Left lobe of liver (tissue), 2 donors: ENCODE data around the gene SKP1. TPM values are rescaled to one million over a fixed set of nuclear protein-coding genes. Genes with fewer than 3 reads are reported as not detected.

Source experiments
- ATAC-seq: fragments of 200-7000 bp; cut with Tn5 transposase; one replicate; pipeline ENCODE4 v1.9.1; 2020; ENCODE audit warnings: mild to moderate bottlenecking, moderate library complexity
- DNase-seq: peaks from one replicate; pipeline ENCODE4 v3.0.0-alpha.2; 2020; ENCODE audit warnings: low spot score
- total RNA-seq: library from RNA; stranded (reverse); gene quantifications from one replicate; pipeline ENCODE4 v1.2.1, GENCODE V29; 2021
- donor health status: DM: no; HTN: no; CAD: no; lungs with moderate emphysema.
- donor health status: DM: no; HTN: yes; CAD: no.

Gene SKP1
- total RNA-seq, 1 donor from 2014 or later: 117 TPM

DNA sequence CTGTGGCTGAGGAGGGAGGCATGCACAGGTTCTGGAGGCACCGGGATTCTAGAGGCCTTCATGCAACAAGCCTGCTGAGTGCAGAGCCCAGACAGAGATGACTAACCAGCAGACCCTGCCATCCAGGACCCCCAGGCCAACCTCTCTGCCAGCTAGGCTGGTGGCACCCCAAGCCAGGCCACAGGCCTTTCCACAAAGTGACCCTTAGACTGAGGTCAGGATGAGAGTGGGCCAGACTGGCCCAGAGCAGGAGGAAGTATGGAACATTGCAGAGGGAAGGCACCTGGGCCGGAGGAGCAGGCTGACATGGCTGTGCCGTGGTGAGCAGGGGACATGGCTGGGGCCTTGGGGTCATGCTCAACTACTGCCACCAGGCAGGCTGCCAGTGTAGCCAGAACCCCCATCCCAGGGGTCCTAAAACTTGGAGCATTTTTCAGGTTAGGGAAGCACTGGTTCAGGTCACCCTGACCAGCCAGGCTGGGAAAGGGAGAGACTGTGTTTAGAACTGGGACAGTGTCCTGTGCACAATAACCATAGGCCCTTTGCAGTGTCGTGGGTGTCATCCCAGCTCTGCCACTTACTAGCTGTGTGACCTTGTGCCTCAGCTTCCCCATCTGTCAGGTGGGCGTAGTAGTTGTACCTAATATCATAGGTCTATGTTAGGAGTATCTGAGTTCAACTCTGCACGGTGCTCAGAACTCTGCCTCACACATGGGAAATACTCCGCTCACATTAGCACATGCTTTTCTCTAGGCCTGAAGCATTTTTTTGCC is 45.0 kb downstream of the SKP1 start:
- ATAC-seq (no peak), DNase-seq (no peak)

- DNase-seq (no peak), ATAC-seq (no peak)
These were observed 45.6 kb downstream of the SKP1 start for GRCh38 chr5:134131165-134131564.

DNA sequence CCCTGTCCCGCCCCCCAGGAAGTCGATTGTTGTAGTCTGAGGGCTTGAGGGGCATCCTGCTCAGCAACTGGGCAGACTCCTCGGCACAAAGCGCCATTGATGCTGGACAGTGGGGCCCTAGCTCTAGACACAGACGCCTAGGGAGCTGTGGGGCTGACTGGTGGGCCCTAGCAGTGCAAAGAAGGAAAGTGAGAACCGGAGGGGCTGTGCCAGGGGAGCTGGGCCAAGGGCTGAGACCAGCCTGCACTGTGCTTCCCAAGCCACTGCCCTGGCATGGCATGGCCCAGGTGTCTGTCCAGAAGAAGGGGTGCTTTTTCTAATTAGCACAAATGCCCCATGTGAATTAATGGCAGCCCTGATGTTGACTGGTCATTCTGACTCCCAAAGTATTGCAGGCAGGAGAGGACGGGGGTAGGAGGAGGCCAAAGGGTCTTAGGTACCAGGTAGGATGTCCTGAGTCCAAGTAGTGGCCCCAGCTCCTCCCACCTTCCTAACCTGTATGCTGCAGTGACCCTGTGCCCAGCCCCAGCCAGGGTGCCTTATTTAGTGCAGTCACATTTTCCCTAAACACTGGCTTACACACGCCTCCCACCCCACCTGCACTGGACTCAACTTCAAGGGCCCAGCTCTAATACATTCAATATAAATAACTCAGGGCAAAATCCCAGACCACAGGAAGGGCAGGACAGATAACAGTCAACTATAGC is 46.4 kb downstream of the SKP1 start:
- no peak for DNase-seq
- no peak for ATAC-seq

GRCh38 chr5:134129411-134130238 is 47.1 kb downstream of the SKP1 start:
- ATAC-seq (no peak), DNase-seq (no peak)

- DNase-seq: no peak
- no peak for ATAC-seq
These were observed 48.1 kb downstream of the SKP1 start for GRCh38 chr5:134128648-134128995.

GRCh38 chr5:134127988-134128647 is 48.6 kb downstream of the SKP1 start:
- ATAC-seq (no peak), DNase-seq (no peak)

DNA sequence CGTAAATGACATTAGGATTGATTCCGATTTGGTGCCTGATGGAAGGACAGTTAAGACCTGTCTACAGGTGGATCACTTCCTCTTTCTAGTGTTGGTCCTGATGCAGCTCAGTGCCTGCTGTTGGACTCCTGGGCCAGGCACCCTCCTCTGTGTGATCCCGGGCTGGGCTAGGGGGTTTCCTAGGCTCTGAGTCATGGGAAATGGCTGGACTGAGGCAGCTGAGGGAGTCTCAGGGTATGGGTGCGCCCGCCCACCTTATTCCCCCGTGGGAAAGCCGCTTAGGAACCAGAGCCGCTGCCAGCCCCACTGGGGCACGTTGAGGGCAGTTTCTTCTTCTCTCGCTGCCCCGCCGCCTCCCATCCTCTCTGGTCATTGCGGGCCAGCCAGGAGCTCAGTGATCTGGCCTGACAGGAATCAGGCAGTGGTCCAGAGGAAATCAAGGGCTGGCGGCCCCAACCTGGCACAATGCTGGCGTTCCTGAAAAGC is 49.3 kb downstream of the SKP1 start:
- no peak for ATAC-seq
- no peak for DNase-seq

- peak; percentile 42 for ATAC-seq
- DNase-seq: no peak
These were observed 51.4 kb downstream of the SKP1 start for GRCh38 chr5:134125039-134126015.

DNA sequence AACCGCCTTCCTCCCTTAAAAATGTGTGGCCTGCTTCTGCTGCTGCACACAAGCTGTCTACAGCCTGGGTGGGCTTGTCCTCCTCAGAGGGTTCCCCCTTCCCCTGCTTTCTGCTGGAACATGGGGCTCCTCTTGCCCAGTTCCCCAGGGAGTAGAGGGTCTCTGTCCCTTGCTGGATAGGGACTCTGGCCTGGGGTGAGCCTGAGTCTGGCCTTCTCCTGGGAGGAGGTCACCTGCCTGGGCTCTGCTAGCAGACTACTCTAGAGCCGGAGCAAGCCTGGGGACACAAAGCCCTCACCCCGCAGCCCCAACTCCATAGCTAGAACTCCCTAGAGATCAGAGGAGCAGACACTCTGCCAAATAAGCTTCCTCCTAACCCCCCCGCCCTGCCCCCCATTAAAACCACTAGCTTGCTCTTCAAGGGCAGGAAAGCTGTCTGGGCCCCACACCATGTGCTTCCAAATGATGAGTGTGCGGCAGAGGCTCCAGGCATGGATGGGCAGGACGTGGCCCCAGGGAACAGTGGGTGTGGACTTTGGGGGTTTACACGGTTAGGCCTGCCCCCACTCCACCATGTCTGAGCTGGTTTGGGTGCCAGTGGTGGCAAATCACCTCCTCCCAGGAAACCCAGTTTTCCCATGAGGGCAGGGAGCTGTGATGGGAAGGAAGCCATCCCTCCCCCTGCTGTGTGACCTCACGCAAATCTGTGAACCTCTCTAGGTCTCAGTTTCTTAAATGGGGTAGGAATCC is 52.3 kb downstream of the SKP1 start:
- ATAC-seq (no peak), DNase-seq (no peak)

DNA sequence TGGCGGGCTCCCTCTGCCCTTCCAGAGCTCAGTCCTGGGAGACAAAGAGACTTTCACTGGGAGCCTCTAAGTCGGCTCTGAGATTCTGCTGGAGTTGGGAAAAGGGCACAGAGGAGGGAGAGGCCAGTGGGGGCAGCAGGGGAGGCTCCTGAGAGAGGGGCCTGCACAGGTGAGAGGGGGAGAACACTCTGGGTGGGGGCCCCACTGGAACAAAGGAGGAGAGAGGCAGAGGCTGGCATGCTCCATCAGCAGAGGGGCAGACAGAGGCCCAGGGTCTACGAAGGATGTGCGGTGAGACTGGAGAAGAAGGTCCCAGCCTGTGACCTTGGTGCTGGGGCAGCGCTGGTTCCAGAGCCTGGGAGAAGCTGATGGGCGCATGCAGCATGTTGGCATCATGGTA is 53.4 kb downstream of the SKP1 start:
- DNase-seq: no peak
- no peak for ATAC-seq

- ATAC-seq (no peak), DNase-seq (no peak)
These were observed 54.2 kb downstream of the SKP1 start for GRCh38 chr5:134122530-134122929.

GRCh38 chr5:134120386-134121138 is 56.2 kb downstream of the SKP1 start:
- no peak for ATAC-seq
- DNase-seq: no peak

DNA sequence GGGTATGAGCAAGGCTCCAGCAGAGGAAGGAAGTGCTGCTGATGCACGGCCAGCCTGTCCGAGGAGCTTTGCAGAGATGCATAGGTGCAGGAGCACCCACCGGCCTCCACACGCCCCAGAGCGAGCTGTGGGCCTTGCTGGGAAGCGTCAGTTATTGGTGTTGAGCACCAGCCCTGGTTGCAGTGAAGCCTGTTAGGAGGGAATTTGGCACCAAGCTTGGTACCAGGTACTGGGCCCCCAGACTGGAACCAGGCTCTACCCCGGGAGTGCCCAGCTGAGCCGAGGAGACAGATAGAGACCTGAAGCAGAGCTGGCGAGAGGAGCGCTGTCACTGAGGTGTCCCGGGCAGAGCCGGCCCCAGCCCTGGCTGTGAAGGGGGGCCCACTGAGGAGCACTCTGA is 57.0 kb downstream of the SKP1 start:
- ATAC-seq: no peak

GRCh38 chr5:134118212-134118835 is 58.4 kb downstream of the SKP1 start:
- DNase-seq (no peak), ATAC-seq (no peak)

More for the DNA sequence above, 57.0 kb downstream of the SKP1 start:
- DNase-seq: no peak

DNA sequence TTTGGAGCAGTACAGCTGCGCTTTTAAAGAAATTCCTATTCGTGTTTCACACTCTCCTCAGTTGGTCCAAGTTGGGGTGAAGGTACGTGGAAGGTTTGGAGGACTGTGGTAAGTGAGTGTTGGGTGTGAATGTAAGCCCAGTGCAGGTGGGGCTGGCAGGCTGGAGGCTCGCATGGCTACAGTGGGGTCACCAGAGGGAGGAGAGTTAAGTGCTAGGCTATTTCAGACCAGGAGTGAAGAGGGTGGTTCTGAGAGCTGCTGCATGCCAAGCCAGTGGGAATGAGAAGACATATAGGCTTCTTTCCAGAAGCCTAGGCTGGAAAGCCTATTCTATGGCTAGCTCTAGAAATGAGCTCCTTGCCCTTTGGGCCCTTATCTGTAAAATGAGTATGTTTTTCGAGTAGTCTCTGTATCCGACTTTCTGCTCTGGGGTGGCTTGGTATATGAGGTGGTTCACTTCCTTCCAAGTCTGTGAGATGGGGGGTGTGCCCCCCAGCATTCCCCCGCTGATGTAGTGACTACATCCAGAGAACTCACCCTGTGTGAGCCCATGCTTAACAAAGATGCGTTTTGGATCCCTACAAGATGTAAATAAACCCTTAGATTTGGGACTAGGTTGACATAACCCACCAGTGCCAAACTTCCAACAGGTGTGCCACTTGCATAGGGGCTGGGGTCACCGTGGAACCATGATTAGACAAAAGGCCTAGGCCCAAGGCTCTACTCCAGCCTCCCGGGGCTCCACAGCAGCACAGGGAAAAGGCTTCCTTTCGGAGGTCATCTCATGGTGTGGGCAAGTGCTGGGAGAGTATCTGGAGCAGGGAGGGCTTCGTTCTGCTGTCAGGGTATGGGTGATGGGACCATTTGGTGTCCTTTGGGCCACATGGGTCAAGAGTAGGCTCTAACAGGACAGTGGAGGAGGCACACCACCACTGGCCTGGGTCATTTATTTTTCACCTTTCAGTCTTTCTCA is 59.7 kb downstream of the SKP1 start:
- no peak for DNase-seq
- ATAC-seq: no peak

GRCh38 chr5:134116286-134116685 is 60.5 kb downstream of the SKP1 start:
- no peak for ATAC-seq
- DNase-seq: no peak

DNA sequence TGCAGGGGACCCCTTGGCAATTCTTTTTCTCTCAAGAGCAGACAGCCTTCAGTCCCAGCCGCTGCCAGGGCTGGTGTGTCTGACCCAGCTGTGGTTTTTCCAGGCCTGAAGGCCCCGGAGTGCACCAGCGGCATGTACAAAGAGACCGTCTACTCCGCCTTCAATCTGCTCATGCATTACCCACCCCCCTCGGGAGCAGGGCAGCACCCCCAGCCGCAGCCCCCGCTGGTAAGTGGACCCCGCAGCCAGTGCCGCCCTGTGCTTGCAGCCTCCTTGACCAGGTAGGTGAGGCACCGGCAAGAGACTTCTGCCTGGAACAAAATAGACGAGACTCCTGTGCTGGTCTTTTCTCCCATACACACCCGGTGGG is 61.0 kb downstream of the SKP1 start:
- ATAC-seq: no peak
- no peak for DNase-seq
